ENCODE data around the gene ITPR3.
A peak's percentile ranks its signal among the peaks of the same experiment; 100 is the strongest.

Gene ITPR3

DNA sequence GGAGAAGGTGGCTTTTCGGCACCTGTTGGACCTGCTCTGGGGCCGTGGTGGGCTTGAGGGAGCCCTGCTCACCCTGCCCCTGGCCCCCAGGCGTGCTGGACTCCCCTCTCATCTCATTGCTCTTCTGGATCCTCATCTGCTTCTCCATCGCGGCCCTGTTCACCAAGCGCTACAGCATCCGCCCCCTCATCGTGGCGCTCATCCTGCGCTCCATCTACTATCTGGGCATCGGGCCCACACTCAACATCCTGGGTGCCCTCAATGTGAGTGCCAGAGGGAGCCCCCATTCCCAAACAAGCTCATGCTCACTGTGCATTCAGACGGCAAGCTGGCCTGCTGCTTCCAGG is 68.0 kb downstream of the ITPR3 start:
- no peak for DNase-seq

DNA sequence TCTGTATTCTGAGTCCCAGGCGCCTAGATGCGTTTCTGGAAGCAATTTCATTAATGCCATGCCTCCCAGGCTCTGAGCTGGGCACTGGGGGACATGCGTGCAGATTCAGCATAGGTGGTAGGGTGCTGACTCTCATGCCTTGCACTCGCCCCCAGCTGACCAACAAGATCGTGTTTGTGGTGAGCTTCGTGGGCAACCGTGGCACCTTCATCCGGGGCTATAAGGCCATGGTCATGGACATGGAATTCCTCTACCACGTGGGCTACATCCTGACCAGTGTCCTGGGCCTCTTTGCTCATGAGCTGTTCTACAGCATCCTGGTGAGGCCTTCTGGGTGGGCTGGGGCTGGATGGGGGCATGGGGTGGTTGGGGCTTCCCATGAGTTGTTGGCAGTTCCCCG is 68.8 kb downstream of the ITPR3 start:
- no peak for DNase-seq

DNA sequence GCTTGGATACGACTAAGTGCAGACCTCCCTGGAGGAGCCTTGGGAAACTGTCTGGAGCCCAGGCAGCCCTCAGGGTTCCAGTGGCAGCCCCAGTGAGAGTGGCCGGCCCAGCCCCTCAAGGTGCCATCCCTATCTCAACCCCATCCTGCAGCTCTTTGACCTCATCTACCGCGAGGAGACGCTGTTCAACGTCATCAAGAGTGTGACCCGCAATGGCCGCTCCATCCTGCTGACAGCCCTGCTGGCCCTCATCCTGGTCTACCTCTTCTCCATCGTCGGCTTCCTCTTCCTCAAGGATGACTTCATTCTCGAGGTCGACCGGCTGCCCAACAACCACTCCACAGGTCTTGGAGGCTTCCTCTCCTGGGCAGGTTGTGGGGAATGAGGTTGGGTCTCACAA is 69.6 kb downstream of the ITPR3 start:
- no peak for DNase-seq

DNA sequence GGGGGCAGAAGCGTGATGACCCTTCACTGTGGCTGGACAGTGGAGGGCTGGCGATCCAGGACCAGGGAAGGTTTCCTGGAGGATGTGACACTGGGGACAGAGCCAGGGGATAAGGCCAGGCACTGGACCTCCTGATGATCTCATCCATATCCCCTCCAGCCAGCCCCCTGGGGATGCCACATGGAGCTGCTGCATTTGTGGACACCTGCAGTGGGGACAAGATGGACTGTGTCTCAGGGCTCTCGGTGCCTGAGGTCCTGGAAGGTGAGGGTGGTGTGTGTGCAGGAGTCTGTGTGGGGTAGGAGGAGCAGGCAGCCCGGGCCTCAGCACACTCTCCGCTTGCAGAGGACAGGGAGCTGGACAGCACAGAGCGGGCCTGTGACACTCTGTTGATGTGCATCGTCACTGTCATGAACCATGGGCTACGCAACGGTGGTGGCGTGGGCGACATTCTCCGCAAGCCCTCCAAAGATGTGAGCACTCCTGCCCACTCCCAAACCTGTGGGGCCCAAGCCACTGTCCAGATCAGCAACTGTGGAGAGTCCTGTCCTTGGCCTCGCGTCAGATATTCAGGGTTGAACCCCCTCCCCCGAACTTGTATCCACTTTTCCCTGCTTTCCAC is 70.4 kb downstream of the ITPR3 start:
- DNase-seq = no peak

GRCh38 chr6:33692078-33692759 is 71.1 kb downstream of the ITPR3 start:
- DNase-seq = no peak

GRCh38 chr6:33692760-33693158 is 71.6 kb downstream of the ITPR3 start:
- peak; percentile 60 for DNase-seq

- DNase-seq = no peak
Observed at GRCh38 chr6:33693186-33694105, 72.3 kb downstream of the ITPR3 start.

GRCh38 chr6:33694401-33694931 is 73.3 kb downstream of the ITPR3 start:
- peak; percentile 76 for DNase-seq

DNA sequence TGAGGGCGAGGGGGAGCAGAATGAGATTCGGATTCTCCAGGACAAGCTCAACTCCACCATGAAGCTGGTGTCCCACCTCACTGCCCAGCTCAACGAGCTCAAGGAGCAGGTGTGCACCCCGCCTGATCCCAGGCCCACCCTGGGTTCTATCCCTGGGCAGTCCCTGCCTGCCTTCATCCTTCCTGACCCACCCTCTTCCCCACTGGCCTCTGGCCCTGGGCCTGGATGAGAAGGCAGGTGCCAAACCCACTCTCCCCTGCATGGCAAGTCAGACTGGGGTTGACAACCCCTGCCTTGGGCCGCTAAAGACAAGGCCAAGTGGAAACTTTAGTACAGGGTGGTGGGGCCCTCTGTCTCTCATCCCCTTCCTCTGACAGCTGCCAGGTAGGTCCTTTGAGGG is 73.9 kb downstream of the ITPR3 start:
- no peak for DNase-seq

DNA sequence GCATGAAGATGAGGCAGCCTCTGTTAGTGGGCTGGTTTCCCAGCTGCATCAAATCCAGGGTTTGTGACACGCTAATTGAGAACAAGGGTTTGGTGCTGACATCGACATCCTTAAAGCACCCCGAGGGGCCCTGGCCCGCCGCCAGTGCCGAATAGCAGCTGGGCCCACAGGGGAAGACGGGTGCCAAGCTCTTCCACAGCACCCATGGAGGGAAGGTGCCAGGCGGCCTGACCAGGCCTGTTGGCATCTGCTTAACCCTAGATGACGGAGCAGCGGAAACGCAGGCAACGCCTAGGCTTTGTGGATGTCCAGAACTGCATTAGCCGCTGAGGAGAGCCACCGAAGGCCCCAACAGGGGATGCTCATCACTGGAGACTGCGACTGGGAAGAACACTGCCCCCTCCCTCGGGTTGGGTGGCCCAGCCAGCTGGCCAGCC is 74.3 kb downstream of the ITPR3 start:
- no peak for DNase-seq

- DNase-seq = no peak
Observed at GRCh38 chr6:33696076-33696475, 75.0 kb downstream of the ITPR3 start.

DNA sequence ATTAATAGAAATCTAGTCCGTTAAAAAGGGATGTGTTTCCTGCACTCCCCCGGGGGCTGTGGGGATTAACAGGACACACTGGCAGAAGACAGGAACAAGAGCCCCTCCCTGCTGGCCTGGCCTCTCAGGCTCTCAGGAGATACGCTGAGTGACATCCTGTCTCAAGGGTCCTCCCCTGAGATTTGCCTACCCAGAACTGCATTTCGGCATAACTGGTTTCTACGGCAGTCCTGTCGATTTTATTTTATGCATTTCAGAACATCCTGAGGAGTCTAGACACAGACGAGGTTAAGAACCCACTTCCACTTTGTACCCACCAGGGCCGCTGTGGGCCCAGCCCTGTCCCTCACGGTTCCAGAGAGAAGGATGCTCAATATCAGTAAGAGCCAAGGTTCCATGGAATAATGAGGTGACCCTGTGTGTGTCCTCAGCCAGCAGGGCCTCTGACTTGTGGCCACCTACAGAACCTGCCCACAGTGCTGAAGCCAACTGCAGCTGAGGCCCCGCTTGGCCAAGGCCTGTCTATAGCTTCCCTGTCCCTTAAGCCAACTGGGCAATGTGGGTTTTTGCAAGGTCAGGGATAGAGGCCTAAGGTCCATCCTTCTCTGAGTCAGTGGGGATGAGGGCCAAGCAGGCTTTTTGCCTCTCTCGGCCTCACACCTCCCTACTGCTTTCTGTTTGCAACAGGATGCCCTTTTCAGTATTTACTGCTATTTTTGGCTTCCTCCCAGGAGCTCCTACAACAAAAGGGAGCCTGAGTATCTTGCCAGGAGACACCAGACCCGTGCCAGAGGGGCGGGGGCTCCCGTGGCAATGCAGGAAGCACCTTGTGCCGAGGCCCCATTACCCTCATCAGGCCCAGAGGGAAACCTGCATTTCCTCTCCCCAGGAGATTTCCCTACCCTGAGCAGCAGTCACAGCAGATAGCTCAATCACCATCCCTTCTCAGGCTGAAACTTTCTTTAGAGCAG is 75.7 kb downstream of the ITPR3 start:
- no peak for DNase-seq

DNA sequence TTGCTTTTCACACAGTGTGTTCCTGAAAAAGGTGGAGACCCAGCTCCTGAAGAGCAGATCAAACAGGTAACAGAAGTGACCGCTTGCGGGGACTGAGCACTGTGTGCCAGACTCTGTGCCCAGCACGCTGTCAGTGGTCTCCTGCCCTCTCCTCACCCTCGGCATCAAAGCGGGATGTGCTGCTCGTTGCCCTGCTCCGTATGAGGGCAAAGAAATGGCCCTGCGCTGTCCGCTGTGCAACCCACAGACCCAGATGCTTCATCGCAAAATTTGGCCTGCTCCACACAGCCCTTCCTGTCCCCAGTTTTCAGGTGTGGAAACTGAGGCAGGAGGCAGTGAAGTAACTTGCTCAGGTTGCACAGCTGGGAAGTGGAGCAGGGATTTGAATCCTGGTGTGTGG is 76.7 kb downstream of the ITPR3 start:
- DNase-seq = no peak

DNA sequence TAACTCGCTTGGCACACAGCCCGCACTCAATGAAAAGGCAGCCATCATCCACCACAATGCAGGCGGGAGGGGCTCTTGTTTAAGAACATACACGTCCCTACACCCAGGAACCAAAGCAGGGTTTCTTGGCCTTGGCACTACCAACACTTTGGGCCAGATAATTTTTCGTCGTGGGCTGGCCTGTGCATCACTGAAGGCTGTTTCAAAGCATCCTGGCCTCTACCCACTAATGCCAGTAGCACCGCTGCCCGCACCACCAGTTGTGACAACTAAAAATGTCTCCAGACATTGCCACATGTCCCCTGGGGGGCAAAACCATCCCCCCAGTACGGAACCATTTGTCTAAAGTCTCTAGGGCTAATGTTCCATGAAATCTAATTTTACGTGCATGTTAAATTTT is 77.4 kb downstream of the ITPR3 start:
- no peak for DNase-seq

DNA sequence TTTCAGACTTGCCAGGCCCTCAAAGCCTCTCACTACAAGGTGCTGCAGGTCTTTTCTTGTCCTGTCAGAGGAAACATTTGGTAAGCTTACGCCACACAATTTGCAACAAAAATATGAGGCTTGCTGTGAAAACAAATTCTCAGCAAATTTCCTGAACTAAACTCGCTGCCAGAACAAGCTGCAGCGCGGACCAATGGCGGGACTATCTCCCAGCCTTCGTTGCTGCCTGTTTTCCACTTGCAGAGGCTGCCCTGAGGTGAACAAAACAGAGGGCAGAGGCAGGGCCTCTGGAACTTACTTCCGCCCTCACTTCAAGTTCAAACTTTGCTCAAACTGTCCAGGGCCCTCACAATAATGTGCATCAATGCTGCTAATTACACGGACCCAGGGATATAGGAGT is 78.0 kb downstream of the ITPR3 start:
- DNase-seq = no peak

GRCh38 chr6:33699739-33700138 is 78.6 kb downstream of the ITPR3 start:
- no peak for DNase-seq

GRCh38 chr6:33700391-33701050 is 79.4 kb downstream of the ITPR3 start:
- DNase-seq = peak; percentile 73

DNA sequence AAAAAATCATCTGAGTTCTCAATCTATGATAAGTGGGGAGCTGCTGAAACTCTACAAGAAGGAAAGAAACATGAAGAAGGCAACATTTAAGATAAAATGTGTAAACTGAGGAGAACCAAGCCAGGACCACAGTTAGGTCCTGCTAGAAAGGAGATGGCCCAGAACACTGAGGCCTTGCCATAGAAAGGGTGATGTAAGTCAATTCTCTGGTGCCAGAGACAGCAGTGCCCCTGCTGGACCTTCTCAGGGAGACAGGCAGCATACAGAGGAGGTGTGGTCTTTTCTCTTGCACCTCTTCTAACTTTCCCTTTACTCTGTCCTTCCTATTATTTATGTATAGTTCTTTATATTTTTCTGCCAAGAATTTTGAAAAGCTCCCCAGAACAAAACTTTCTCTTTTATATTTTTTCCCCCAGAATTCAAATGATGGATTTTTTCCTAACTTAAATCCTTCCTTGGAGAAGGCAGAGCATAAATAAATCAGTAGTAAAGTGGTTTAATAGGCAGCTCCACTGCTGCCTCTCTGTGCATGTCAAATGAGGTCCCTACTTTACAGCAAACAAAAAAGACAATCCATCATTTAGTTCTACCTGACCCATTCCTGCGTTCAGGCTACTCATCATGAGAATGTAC is 81.3 kb downstream of the ITPR3 start:
- DNase-seq = peak; percentile 32

- DNase-seq = no peak
Observed at GRCh38 chr6:33704215-33705066, 83.3 kb downstream of the ITPR3 start.

DNA sequence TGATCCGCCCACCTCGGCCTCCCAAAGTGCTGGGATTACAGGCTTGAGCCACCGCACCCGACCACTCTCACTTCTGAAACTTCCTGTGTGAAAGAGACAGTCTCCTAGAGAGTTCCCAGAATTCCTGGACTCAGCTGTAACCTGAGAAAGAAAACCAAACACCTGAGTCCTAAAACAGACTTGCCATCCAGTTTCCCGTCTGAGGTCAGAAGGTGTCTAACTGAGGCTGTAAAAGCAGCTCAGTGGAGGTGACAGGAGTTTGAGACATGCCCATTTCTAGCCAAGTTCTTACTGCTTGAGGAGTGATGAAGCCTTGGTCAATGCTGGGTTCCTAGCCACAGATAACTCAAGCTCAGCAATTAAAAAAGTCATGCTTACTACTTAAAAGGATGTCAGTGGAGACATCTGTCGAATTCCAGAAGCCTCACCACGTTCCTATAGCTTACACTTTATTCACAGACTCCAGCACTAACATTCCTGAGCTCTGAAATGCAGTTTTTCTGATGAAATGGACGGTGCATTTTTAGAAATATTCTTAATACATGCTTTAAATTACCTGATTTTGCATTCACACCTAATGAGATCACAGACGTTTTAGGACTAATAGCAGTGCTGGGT is 84.3 kb downstream of the ITPR3 start:
- no peak for DNase-seq
